GDM1 (cell line): ENCODE data around the gene GLI3.

Experiments used
- DNase-seq: peaks from one replicate; lab custom pipeline; 2025; lab: John Stamatoyannopoulos, UW

Gene GLI3

GRCh38 chr7:42143711-42144600 lies 93.1 kb downstream of the GLI3 start:
- DNase-seq: no peak

DNA sequence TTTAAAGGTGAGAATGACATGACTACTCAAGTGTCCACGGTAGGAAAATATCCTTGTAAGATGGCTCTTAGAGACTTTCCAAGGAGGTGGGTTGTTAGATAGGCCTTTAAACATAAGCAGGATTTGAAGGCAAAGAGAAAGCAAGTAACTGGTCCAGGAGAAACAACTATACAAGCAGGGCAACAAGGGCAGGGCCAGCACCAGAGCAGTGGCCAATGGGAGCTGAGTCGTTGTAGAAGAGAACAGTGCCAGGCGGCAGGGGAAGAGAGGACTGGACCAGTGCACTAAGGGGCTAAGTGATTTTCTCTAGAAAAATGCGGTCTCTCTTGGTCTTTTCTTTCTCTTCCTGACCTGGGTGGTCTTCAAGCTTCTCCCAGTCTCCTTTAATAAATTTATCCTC lies 94.9 kb downstream of the GLI3 start:
- no peak for DNase-seq

DNA sequence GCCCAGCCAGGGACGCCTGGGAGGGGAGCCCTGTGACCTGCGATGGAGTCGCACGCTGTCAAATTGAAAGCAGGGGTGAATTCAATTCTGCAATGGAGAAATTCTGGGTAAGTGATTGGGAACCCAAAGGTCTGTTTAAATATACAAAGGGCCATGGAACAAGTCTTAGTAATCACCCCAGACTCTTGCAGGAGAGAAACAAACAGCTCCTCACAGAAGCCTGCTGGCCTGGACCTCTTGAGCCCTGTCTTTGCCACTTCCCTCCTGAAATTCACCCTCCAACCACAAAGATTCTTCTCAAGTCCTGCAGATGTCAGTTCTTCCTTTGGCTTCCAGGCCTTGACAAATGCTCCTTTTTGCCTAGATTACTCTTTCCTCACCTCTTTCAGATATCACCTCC lies 97.3 kb downstream of the GLI3 start:
- no peak for DNase-seq

GRCh38 chr7:42138691-42139090 lies 98.3 kb downstream of the GLI3 start:
- no peak for DNase-seq

DNA sequence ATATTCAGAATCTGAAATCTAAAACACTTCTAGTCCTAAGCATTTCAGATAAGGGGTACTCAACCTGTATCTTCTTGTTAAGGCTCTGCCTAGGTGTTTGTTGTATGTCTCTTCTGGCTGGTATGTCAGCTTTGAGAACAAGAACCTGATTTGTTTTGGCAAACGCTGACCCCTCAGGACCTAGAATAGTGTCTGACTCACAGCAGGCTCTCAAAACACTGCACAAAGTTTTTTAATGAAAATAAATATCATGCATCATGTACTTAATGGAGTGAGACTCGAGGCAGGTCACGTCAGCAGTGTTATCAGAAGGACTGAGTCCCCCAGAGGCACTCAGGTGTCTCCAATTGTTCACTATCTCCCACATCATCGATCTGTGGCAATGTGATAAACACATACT lies 99.1 kb downstream of the GLI3 start:
- no peak for DNase-seq

- no peak for DNase-seq
These were observed 99.6 kb downstream of the GLI3 start for GRCh38 chr7:42137431-42137830.

- no peak for DNase-seq
These were observed 101.3 kb downstream of the GLI3 start for GRCh38 chr7:42135728-42136127.

DNA sequence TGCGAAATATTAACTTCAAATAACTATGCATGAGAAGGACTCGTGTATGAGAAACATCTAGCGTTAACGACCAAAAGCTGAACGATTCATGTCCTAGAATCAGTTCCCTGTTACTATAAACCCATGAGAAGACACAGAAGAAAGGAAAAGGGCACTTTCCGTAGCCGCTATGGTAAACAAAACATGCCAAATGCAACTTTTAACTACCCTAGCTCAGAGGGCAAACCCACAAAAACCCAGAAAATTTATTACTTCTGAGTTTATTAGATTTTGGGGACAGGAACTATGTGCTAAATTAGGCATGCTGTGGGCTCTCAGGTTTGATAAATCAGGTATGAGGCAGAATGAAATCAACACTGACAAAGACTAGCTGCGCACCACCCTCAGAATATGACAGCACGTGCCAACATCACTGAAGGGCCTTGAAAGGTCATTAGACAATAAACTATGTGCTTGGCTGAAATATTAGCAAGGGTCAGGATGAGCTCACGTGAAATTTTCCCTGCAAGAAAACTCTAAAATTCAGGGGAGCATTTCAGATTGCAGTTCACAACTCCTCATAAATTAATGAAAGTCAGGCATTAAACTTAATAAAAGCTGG lies 102.6 kb downstream of the GLI3 start:
- no peak for DNase-seq

- DNase-seq: no peak
These were observed 103.7 kb downstream of the GLI3 start for GRCh38 chr7:42133321-42133720.

DNA sequence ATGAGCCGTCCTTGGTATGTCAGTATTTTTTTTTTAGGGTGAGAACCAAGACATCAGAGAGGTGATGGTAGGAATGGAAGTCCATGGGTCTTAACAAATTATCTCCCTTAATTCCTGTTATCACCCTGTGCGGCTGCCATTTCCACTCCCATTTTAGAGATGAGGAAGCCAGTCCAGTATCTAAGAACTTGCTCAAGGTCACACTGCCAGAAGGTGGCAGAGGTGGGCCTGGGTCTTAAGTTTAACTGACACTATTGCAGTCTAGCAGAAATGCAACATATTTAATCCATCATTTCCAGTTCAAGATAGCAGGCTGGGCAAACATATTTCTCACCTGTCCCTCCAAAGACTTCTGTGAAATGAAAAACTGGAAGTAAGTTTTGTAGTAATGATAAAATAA lies 108.3 kb downstream of the GLI3 start:
- DNase-seq: no peak

- DNase-seq: no peak
These were observed 109.8 kb downstream of the GLI3 start for GRCh38 chr7:42127232-42127622.

DNA sequence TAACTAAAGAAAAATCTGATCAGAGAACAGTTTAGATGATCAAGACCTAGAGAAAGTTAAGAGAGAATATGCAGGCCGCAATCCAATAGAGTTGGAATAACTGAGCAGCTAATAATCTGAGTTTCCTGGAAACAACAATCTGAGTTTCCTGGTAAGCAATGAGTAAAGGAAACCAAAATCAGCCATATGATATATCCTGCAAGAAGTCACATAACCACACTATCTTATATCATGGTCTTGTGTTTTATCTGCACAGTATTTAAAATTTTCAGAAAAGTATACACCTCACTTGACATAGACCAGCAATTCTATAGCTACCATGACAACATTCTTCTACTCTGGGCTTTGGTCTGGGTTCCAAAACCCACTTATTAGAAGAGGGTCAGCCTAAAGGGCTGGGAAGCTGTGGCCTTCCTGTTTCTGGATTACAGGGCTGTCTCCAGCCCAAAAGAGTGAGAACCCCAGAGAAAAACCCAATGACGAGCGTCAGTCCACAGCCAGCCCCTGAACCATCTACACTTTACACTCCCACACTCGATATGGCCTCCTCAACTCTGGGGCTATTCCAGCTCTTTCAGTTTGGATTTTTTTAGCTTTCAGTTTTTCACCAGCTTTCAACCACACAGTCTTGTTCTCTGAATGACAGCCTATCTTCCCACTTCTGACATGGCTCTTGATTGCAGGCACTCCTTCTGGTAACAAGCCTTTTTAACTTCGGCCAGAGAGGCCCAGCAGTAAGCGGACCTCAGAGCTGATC lies 110.4 kb downstream of the GLI3 start:
- DNase-seq: no peak

- no peak for DNase-seq
These were observed 111.7 kb downstream of the GLI3 start for GRCh38 chr7:42125321-42125720.

DNA sequence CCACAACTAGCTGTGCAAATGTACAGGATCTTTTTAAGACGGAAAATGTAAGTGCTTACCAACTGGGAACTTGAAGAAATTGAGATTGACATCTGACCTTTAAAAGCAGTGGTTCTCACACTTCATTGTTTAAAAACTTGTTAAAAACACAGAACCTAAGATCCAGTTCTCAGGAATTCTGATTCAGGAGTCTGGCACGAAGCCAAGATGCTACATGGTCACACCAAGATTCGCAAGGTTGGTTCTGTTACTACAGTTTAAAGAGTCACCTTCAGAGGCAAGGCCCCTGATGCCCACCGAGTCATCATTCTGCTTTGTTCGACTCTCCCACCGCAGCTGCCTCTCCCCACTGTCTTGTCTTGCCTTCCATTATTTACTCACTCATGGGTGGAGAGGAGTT lies 113.3 kb downstream of the GLI3 start:
- DNase-seq: no peak

- DNase-seq: no peak
These were observed 116.8 kb downstream of the GLI3 start for GRCh38 chr7:42120191-42120590.

DNA sequence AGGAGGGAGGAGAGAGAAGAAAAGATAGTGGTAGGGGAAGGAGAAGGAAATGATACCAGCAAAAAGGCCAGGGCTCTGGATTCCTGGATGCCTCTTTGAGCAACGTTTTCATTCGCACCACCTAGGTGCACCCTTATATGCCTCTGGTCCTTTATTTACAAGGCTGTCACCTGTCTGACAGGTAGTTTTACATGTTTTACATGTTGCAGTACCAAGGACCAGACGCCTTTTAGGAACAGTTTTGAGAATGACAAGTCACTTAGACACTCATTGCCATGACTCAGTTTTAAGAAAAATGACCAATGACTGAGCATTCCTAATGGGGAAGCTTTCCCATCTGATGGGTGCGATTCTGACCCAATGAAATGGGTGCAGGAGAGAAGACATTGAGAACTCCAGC lies 119.8 kb downstream of the GLI3 start:
- DNase-seq: no peak

GRCh38 chr7:42115795-42116194 lies 121.2 kb downstream of the GLI3 start:
- DNase-seq: no peak

- no peak for DNase-seq
These were observed 126.7 kb downstream of the GLI3 start for GRCh38 chr7:42110333-42110732.

- DNase-seq: no peak
These were observed 128.0 kb downstream of the GLI3 start for GRCh38 chr7:42108803-42109528.

- no peak for DNase-seq
These were observed 129.3 kb downstream of the GLI3 start for GRCh38 chr7:42107484-42108240.

DNA sequence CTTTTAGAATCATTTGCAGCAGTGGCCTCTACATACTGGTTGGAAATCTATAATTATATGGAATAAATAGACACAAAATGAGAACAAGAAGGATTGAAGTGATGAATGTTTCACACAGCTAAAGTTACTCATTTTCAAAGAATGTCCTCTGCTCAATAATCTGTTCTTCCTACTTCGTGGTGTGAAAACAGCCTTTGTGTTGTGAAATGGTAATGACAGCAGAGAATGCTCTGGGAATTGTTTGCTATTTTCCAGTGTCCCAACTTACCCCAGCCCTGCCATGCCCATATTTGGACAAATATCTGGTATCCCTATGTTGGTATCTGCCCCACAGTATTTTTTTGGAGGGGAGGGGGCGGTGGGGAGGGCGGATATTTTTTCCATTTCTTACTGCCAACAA lies 130.4 kb downstream of the GLI3 start:
- no peak for DNase-seq
